WTC11 (cell line): ENCODE measurements around the gene DDT. TPM values are rescaled to one million over a fixed set of nuclear protein-coding genes. Genes with fewer than 3 reads are reported as not detected.

Experiments used
- ATAC-seq: fragments of 200-7000 bp; cut with Tn5 transposase; 2 replicates; pipeline ENCODE4 v1.10.0; 2021; ENCODE audit warnings: mild to moderate bottlenecking, moderate library complexity
- CTCF ChIA-PET: fragments of 300-600 bp; sonication (Branson Sonifier 250); formaldehyde crosslinking; loops from one replicate; lab custom pipeline; 2021; ENCODE audit warnings: antibody characterized with exemption; lab: Charles Lee
- POLR2A ChIA-PET: fragments of 350-600 bp; sonication (Branson Sonifier 250); formaldehyde crosslinking; loops from one replicate; lab custom pipeline; 2021; ENCODE audit warnings: antibody characterized with exemption; lab: Charles Lee
- DNase-seq: peaks from one replicate; pipeline ENCODE4 v3.0.0; 2021; ENCODE audit warnings: low spot score
- H3K27ac Mint-ChIP-seq: 2 replicates; pipeline ENCODE4 v1.8.0; 2021; ENCODE audit warnings: mixed read lengths
- H3K27me3 Mint-ChIP-seq: 2 replicates; pipeline ENCODE4 v1.8.0; 2021; ENCODE audit warnings: low read depth, mild to moderate bottlenecking, moderate library complexity, mixed read lengths
- H3K36me3 Mint-ChIP-seq: 2 replicates; pipeline ENCODE4 v1.8.0; 2021; ENCODE audit warnings: mixed read lengths
- H3K4me1 Mint-ChIP-seq: 2 replicates; pipeline ENCODE4 v1.8.0; 2022; ENCODE audit warnings: mixed read lengths
- H3K4me3 Mint-ChIP-seq: 2 replicates; pipeline ENCODE4 v1.8.0; 2021; ENCODE audit warnings: mild to moderate bottlenecking, moderate library complexity, mixed read lengths
- H3K9me3 Mint-ChIP-seq: 2 replicates; pipeline ENCODE4 v1.8.0; 2021; ENCODE audit warnings: mixed read lengths
- ATF3 ChIP-seq: sonication (generic); formaldehyde crosslinking; conservative IDR thresholded peaks from 2 replicates; pipeline ENCODE4 v1.8.1; 2022; ENCODE audit warnings: mild to moderate bottlenecking, missing genetic modification reagents
- ELF4 ChIP-seq: sonication (generic); formaldehyde crosslinking; IDR thresholded peaks from 2 replicates; pipeline ENCODE4 v1.8.1; 2022; ENCODE audit warnings: low read depth, mild to moderate bottlenecking, moderate library complexity, missing genetic modification reagents
- FOXP1 ChIP-seq: sonication (generic); formaldehyde crosslinking; IDR thresholded peaks from 2 replicates; pipeline ENCODE4 v1.8.0; 2022; ENCODE audit warnings: missing genetic modification reagents, mild to moderate bottlenecking, moderate library complexity, borderline replicate concordance
- GTF2I ChIP-seq: fragments of 250-450 bp; sonication (Bioruptor Pico); conservative IDR thresholded peaks from 2 replicates; pipeline ENCODE4 v1.4.0; 2021; ENCODE audit warnings: mild to moderate bottlenecking
- MXD4 ChIP-seq: fragments of 250-450 bp; sonication (Bioruptor Pico); IDR thresholded peaks from 2 replicates; pipeline ENCODE4 v1.8.0; 2021; ENCODE audit warnings: mild to moderate bottlenecking, moderate library complexity, borderline replicate concordance
- MYBL2 ChIP-seq: sonication (generic); formaldehyde crosslinking; IDR thresholded peaks from 2 replicates; pipeline ENCODE4 v1.8.1; 2023; ENCODE audit warnings: mild to moderate bottlenecking, moderate library complexity, missing genetic modification reagents
- NR2C2 ChIP-seq: sonication (generic); formaldehyde crosslinking; IDR thresholded peaks from 2 replicates; pipeline ENCODE4 v1.8.0; 2022; ENCODE audit warnings: mild to moderate bottlenecking, missing genetic modification reagents
- OVOL2 ChIP-seq: fragments of 250-450 bp; sonication (Bioruptor Pico); IDR thresholded peaks from 2 replicates; pipeline ENCODE4 v1.9.0; 2021; ENCODE audit warnings: mild to moderate bottlenecking, borderline replicate concordance
- PRDM15 ChIP-seq: sonication (generic); formaldehyde crosslinking; IDR thresholded peaks from 2 replicates; pipeline ENCODE4 v1.8.0; 2022; ENCODE audit warnings: missing genetic modification reagents
- RORB ChIP-seq: fragments of 250-450 bp; sonication (Bioruptor Pico); IDR thresholded peaks from 2 replicates; pipeline ENCODE4 v1.9.0; 2021; ENCODE audit warnings: mild to moderate bottlenecking
- TEAD1 ChIP-seq: sonication (generic); formaldehyde crosslinking; IDR thresholded peaks from 2 replicates; pipeline ENCODE4 v1.8.0; 2022; ENCODE audit warnings: mild to moderate bottlenecking, missing genetic modification reagents
- TEAD4 ChIP-seq: sonication (generic); formaldehyde crosslinking; IDR thresholded peaks from 2 replicates; pipeline ENCODE4 v1.8.0; 2022; ENCODE audit warnings: mild to moderate bottlenecking, missing genetic modification reagents
- TP53 ChIP-seq: sonication (generic); formaldehyde crosslinking; IDR thresholded peaks from 2 replicates; pipeline ENCODE4 v1.8.1; 2023; ENCODE audit warnings: mild to moderate bottlenecking, missing genetic modification reagents
- total RNA-seq: library from RNA; stranded (reverse); gene quantifications from 3 replicates; pipeline ENCODE4 v1.2.3, GENCODE V29; 2021
- TF ChIP-seq, protein P1 (sequence below): sonication (generic); formaldehyde crosslinking; IDR thresholded peaks from 2 replicates; pipeline ENCODE4 v1.8.1; 2023; ENCODE audit warnings: mild to moderate bottlenecking, moderate library complexity, missing genetic modification reagents
- TF ChIP-seq, protein P2 (sequence below): sonication (generic); formaldehyde crosslinking; IDR thresholded peaks from 2 replicates; pipeline ENCODE4 v1.8.1; 2023; ENCODE audit warnings: mild to moderate bottlenecking, missing genetic modification reagents
- TF ChIP-seq, protein P3 (sequence below): fragments of 250-450 bp; sonication (Bioruptor Pico); IDR thresholded peaks from 2 replicates; pipeline ENCODE4 v1.9.0; 2021; ENCODE audit warnings: moderate library complexity, mild to moderate bottlenecking, inconsistent platforms, borderline replicate concordance
- TF ChIP-seq, protein P4 (sequence below): sonication (generic); formaldehyde crosslinking; IDR thresholded peaks from 2 replicates; pipeline ENCODE4 v1.8.0; 2022; ENCODE audit warnings: mild to moderate bottlenecking, missing genetic modification reagents

Gene DDT
- total RNA-seq, 1 experiment from 2014 or later = 238 TPM

DNA sequence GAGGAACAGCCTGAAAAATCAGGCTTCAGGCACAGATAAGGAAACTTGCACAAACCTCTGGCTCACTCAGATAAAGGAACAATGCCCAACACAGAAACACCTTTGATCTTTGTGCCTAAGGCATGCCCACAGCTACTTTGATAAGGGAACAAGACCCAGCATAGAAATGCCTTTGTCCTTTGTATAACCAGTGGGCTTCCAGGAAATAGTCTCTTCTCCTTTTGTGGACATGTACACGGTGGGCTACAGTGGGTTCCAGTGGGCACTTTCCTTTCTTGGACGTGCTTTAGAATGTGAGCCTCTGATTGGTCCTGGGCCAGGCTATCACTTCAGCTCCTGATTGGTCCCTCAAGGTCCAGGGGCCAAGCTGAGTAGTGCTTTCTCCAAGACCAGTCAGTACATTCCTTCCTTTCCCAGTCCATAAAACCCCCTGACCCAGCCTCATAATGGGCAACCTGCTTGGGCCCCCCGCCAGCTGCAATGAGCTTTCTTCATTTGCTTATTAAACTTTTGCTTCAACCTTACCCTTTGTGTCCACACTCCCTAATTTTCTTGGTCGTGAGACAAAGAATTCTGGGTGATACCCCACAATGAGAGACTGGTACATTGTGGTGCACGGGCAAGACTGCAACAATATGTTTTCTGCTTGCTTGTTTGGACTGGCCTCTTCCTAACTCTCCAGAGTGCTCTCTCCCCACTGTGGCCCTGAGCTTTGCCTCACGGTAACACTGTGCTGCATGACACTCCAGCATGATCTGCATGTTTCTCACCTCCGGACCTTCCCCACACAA is 35.2 kb upstream of the DDT start:
- Mint-ChIP-seq H3K4me3 (no peak overlapping the region), H3K27ac (no peak overlapping the region), H3K4me1 (peaks cover 4% of the 10 kb centered on the region), H3K36me3 (no peaks in the 10 kb centered on the region), H3K9me3 (peaks cover 5% of the 10 kb centered on the region), H3K27me3 (peaks cover 18% of the 10 kb centered on the region)
- TF ChIP-seq, protein P1, sequence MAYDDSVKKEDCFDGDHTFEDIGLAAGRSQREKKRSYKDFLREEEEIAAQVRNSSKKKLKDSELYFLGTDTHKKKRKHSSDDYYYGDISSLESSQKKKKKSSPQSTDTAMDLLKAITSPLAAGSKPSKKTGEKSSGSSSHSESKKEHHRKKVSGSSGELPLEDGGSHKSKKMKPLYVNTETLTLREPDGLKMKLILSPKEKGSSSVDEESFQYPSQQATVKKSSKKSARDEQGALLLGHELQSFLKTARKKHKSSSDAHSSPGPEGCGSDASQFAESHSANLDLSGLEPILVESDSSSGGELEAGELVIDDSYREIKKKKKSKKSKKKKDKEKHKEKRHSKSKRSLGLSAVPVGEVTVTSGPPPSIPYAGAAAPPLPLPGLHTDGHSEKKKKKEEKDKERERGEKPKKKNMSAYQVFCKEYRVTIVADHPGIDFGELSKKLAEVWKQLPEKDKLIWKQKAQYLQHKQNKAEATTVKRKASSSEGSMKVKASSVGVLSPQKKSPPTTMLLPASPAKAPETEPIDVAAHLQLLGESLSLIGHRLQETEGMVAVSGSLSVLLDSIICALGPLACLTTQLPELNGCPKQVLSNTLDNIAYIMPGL = no peak
- no peak for TF ChIP-seq FOXP1 (CRISPR knock-in tag)
- no peak for TF ChIP-seq MYBL2 (CRISPR knock-in tag)
- no peak for TF ChIP-seq GTF2I (CRISPR knock-in tag)
- no peak for TF ChIP-seq ATF3 (CRISPR knock-in tag)
- TF ChIP-seq RORB (CRISPR knock-in tag) = no peak
- TF ChIP-seq, protein P2, sequence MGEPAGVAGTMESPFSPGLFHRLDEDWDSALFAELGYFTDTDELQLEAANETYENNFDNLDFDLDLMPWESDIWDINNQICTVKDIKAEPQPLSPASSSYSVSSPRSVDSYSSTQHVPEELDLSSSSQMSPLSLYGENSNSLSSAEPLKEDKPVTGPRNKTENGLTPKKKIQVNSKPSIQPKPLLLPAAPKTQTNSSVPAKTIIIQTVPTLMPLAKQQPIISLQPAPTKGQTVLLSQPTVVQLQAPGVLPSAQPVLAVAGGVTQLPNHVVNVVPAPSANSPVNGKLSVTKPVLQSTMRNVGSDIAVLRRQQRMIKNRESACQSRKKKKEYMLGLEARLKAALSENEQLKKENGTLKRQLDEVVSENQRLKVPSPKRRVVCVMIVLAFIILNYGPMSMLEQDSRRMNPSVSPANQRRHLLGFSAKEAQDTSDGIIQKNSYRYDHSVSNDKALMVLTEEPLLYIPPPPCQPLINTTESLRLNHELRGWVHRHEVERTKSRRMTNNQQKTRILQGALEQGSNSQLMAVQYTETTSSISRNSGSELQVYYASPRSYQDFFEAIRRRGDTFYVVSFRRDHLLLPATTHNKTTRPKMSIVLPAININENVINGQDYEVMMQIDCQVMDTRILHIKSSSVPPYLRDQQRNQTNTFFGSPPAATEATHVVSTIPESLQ (CRISPR knock-in tag) = no peak
- no peak for TF ChIP-seq TP53
- TF ChIP-seq, protein P3, sequence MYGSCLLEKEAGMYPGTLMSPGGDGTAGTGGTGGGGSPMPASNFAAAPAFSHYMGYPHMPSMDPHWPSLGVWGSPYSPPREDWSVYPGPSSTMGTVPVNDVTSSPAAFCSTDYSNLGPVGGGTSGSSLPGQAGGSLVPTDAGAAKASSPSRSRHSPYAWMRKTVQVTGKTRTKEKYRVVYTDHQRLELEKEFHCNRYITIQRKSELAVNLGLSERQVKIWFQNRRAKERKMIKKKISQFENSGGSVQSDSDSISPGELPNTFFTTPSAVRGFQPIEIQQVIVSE = no peak
- TF ChIP-seq ELF4 (CRISPR knock-in tag) = no peak
- TF ChIP-seq, protein P4, sequence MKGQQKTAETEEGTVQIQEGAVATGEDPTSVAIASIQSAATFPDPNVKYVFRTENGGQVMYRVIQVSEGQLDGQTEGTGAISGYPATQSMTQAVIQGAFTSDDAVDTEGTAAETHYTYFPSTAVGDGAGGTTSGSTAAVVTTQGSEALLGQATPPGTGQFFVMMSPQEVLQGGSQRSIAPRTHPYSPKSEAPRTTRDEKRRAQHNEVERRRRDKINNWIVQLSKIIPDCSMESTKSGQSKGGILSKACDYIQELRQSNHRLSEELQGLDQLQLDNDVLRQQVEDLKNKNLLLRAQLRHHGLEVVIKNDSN = no peak
- TF ChIP-seq OVOL2 (CRISPR knock-in tag) = no peak
- no peak for TF ChIP-seq PRDM15 (CRISPR knock-in tag)
- no peak for TF ChIP-seq TEAD4 (CRISPR knock-in tag)
- TF ChIP-seq NR2C2 = no peak
- TF ChIP-seq MXD4 (CRISPR knock-in tag) = no peak
- TF ChIP-seq TEAD1 (CRISPR knock-in tag) = no peak
- DNase-seq = no peak
- POLR2A ChIA-PET = no interaction called here
- no peak for ATAC-seq
- CTCF ChIA-PET = interaction anchor here (0.5 to 2.1 kb wide), 3 partner anchors 147 to 238 kb away, joined by 3 to 6 read pairs (median 3); no protein-coding TSS in a partner anchor
